ENCODE results near the gene PATJ. TPM values are rescaled to one million over a fixed set of nuclear protein-coding genes. Genes with fewer than 3 reads are reported as not detected.

PATJ gene
- polyA plus RNA-seq, 1 donor (not counting 4 experiments of a cell fraction or from before 2014, with no cell fraction given) = 28.1 TPM

- no peaks in the 10 kb centered on the region for H4K20me1 ChIP-seq (ENCODE audit: control insufficient read depth, extremely low read depth, insufficient read depth, low read length)
- H3K79me2 ChIP-seq (ENCODE audit: control insufficient read depth, insufficient read depth, low read length) = no peaks in the 10 kb centered on the region
- H3K4me2 ChIP-seq (ENCODE audit: control insufficient read depth, extremely low read depth, insufficient read depth, low read depth, low read length) = no peak overlapping the region
- dilution Hi-C loops (cut with MboI; ENCODE audit: extremely low pct_ligation_motif_present, low sequenced_read_pairs) = no loop called here
- H3K9me3 ChIP-seq (ENCODE audit: control insufficient read depth, low read depth, low read length) = no peaks in the 10 kb centered on the region
- no peak overlapping the region for H3K27ac ChIP-seq (ENCODE audit: control insufficient read depth, insufficient read depth, low read length)
- TF ChIP-seq CTCF (optimal IDR thresholded peaks at IDR 0.05 in 1 of 3, IDR thresholded peaks at IDR 0.05 in 1 of 3, conservative IDR thresholded peaks at IDR 0.05 in 1 of 3; ENCODE audit: extremely low read depth in 1 of 3, insufficient read depth in 2 of 3, low read length in 3 of 3) (no peak), EZH2 (IDR thresholded peaks at IDR 0.05; ENCODE audit: low read length) (no peak)
- H3K4me3 ChIP-seq (ENCODE audit: control insufficient read depth in 2 of 3, extremely low read depth in 1 of 3, insufficient read depth in 2 of 3, low read depth in 1 of 3, low read length in 3 of 3) = no peak overlapping the region
- H3K9ac ChIP-seq (ENCODE audit: control insufficient read depth, extremely low read depth, insufficient read depth, low read length) = no peak overlapping the region
- no peak for DNase-seq (ENCODE audit: low read depth, low spot score)
- peaks cover 7 to 13% of the 10 kb centered on the region in 2 experiments for H3K36me3 ChIP-seq (ENCODE audit: control insufficient read depth in 2 of 2, extremely low read depth in 1 of 2, insufficient read depth in 2 of 2, low read length in 2 of 2)
- peak; percentile 9 for FAIRE-seq
- no peaks in the 10 kb centered on the region for H3K27me3 ChIP-seq (ENCODE audit: control insufficient read depth, extremely low read depth, insufficient read depth, low read length)
- no peak overlapping the region for H2AFZ ChIP-seq (ENCODE audit: control insufficient read depth, low read length)
- H3K4me1 ChIP-seq (ENCODE audit: control insufficient read depth, extremely low read depth, insufficient read depth, low read length) = no peaks in the 10 kb centered on the region
- H3K9me1 ChIP-seq (ENCODE audit: control insufficient read depth, extremely low read depth, insufficient read depth, low read length) = no peaks in the 10 kb centered on the region
Observed at GRCh38 chr1:61887076-61887867, 145.0 kb downstream of the PATJ start.

DNA sequence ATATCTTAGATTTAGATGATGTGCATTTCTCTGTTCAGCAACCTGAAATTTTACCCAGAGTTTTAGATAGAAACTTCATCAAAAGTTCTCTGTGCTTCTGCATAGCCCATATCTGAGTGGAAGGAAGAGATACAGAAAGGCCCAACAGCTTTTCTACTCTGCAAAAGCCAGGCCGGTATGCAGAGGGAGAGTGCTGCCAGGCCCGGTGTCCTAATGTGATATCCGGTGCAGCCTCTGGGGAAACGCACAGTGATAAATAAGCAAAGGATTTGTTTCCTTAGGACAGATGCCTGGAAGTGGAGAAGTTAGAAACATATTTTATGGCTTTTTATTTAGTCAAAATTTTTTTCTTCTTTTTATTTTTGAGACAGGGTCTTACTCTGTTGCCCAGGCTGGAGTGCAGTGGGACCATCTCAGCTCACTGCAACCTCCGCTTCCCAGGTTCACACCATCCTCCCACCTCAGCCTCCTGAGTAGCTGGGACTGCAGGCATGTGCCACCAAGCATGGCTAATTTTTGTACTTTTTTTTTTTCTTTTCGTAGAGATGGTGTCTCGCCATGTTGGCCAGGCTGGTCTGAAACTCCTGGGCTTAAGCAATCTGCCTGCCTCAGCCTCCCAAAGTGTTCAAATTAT lies 145.8 kb downstream of the PATJ start:
- Histone ChIP-seq H4K20me1 (ENCODE audit: control insufficient read depth, extremely low read depth, insufficient read depth, low read length) (no peaks in the 10 kb centered on the region), H3K9ac (ENCODE audit: control insufficient read depth, extremely low read depth, insufficient read depth, low read length) (no peak overlapping the region), H2AFZ (ENCODE audit: control insufficient read depth, low read length) (no peak overlapping the region), H3K27me3 (ENCODE audit: control insufficient read depth, extremely low read depth, insufficient read depth, low read length) (no peaks in the 10 kb centered on the region), H3K4me1 (ENCODE audit: control insufficient read depth, extremely low read depth, insufficient read depth, low read length) (no peaks in the 10 kb centered on the region), H3K36me3 (ENCODE audit: control insufficient read depth in 2 of 2, extremely low read depth in 1 of 2, insufficient read depth in 2 of 2, low read length in 2 of 2) (peaks cover 7 to 13% of the 10 kb centered on the region in 2 experiments), H3K4me3 (ENCODE audit: control insufficient read depth in 2 of 3, extremely low read depth in 1 of 3, insufficient read depth in 2 of 3, low read depth in 1 of 3, low read length in 3 of 3) (no peak overlapping the region), H3K9me1 (ENCODE audit: control insufficient read depth, extremely low read depth, insufficient read depth, low read length) (no peaks in the 10 kb centered on the region), H3K4me2 (ENCODE audit: control insufficient read depth, extremely low read depth, insufficient read depth, low read depth, low read length) (no peak overlapping the region), H3K27ac (ENCODE audit: control insufficient read depth, insufficient read depth, low read length) (no peak overlapping the region), H3K79me2 (ENCODE audit: control insufficient read depth, insufficient read depth, low read length) (no peaks in the 10 kb centered on the region), H3K9me3 (ENCODE audit: control insufficient read depth, low read depth, low read length) (no peaks in the 10 kb centered on the region)
- dilution Hi-C loops (cut with MboI; ENCODE audit: extremely low pct_ligation_motif_present, low sequenced_read_pairs) = no loop called here
- no peak for DNase-seq (ENCODE audit: low read depth, low spot score)
- FAIRE-seq = no peak
- TF ChIP-seq EZH2 (IDR thresholded peaks at IDR 0.05; ENCODE audit: low read length) (no peak), CTCF (optimal IDR thresholded peaks at IDR 0.05 in 1 of 3, IDR thresholded peaks at IDR 0.05 in 1 of 3, conservative IDR thresholded peaks at IDR 0.05 in 1 of 3; ENCODE audit: extremely low read depth in 1 of 3, insufficient read depth in 2 of 3, low read length in 3 of 3) (no peak)

Data from keratinocyte (primary cell).